ENCODE measurements around the gene PAQR7.

PAQR7 gene

DNA sequence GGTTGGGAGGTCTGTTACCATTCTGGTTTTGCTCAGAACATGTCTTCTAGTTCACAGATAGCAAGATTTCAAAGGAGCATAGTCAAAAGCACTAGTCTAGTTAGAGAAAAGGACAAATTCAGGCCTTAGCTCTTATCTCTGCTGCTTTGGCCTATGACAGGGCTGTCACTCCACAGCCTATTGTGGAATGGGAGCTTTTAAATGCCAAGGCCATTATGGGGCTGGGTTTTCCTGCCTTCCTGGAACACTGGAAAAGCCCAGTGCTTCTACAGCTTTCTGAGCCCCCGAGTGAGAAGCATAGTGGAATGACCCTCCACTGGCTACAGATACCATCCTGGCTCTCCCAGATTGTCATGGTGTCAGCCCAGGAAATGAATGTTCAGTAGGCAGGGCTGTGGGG is 46.5 kb downstream of the PAQR7 start:
- H3K4me3 ChIP-seq (replicated peaks; ENCODE audit: low read depth, low read length) = no peak overlapping the region
- TF ChIP-seq, protein P1, sequence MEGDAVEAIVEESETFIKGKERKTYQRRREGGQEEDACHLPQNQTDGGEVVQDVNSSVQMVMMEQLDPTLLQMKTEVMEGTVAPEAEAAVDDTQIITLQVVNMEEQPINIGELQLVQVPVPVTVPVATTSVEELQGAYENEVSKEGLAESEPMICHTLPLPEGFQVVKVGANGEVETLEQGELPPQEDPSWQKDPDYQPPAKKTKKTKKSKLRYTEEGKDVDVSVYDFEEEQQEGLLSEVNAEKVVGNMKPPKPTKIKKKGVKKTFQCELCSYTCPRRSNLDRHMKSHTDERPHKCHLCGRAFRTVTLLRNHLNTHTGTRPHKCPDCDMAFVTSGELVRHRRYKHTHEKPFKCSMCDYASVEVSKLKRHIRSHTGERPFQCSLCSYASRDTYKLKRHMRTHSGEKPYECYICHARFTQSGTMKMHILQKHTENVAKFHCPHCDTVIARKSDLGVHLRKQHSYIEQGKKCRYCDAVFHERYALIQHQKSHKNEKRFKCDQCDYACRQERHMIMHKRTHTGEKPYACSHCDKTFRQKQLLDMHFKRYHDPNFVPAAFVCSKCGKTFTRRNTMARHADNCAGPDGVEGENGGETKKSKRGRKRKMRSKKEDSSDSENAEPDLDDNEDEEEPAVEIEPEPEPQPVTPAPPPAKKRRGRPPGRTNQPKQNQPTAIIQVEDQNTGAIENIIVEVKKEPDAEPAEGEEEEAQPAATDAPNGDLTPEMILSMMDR (IDR thresholded peaks at IDR 0.05; ENCODE audit: low read length, missing control alignments) = no peak
- no peak for DNase-seq (ENCODE audit: low read depth)

DNA sequence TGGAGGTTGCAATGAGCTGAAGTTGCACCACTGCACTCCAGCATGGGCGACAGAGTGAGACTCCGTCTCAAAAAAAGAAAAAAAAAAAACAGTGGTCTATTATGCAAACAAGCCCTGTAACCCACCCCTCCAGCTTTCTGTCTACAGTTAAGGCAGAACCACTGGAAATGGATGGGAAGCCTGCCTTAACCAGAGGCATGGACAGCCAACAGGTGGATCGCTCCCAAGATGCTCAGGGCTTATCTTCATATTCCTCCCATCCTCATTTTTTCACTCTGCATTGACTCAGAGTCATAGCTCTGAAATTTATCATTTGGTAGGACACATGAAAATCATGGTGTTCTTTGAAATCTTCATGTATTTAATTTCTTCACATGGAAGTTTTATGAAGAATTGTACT is 47.0 kb downstream of the PAQR7 start:
- TF ChIP-seq, protein P1 (IDR thresholded peaks at IDR 0.05; ENCODE audit: low read length, missing control alignments) = no peak
- H3K4me3 ChIP-seq (replicated peaks; ENCODE audit: low read depth, low read length) = no peak overlapping the region
- DNase-seq (ENCODE audit: low read depth) = no peak

DNA sequence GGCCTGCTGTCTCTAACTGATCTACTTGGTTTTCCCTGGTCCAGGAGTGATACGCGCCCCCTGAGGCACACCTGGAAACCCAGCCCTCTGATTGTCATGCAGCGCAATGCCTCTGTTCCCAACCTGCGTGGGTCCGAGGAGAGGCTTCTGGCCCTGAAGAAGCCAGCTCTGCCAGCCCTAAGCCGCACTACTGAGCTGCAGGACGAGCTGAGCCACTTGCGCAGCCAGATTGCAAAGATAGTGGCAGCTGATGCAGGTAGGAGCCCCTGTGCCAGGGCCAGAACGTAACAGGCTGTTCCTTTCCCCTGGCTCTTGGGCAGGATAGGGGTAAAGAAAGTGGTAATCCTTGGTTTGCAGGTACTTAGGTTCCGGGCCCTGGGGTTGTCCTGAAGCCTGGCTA is 48.9 kb downstream of the PAQR7 start:
- no peak overlapping the region for H3K4me3 ChIP-seq (replicated peaks; ENCODE audit: low read depth, low read length)
- DNase-seq (ENCODE audit: low read depth) = no peak
- TF ChIP-seq, protein P1 (IDR thresholded peaks at IDR 0.05; ENCODE audit: low read length, missing control alignments) = no peak

DNA sequence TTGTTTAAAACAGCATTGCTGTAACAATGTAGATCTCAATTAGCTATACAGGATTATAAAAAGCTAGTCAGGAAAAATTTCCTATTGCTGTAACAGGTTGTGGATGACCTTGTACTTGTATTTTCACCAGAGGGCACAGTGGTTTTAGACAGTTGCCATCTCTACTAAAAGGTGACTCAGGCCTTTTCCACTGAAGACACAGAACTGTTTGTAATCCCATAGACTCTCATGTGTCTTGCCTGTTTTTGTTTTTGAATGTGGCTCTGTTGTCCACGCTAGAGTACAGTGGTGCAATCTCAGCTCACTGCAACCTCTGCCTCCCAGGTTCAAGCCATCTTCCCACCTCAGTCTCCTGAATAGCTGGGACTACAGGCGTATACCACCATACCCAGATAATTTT is 49.9 kb downstream of the PAQR7 start:
- no peak for DNase-seq (ENCODE audit: low read depth)
- TF ChIP-seq, protein P1 (IDR thresholded peaks at IDR 0.05; ENCODE audit: low read length, missing control alignments) = no peak
- H3K4me3 ChIP-seq (replicated peaks; ENCODE audit: low read depth, low read length) = no peak overlapping the region

DNA sequence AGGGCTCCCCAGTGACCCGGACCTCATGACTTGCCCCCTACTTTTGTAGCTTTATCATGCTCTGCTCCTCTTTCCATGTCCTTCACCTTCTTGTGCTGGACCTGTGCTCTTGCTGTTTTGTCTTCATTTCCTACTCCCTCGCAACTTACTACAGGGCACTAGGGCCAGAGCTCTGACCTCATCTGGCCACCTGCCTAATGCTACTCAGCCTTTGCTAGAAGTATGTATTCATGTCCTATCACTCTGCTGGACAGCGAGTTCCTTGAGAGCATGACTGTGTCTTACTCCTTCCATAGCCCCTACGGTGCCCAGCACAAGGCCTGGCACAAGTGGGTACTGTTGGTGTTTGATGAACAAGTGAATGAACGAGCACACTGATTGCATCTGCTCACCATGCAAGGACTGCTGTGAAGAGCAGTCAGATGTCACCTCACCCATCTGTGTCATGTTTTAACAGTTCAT is 53.8 kb downstream of the PAQR7 start:
- TF ChIP-seq, protein P1 (IDR thresholded peaks at IDR 0.05; ENCODE audit: low read length, missing control alignments) = no peak
- peak; percentile 53 for DNase-seq (ENCODE audit: low read depth)
- H3K4me3 ChIP-seq (replicated peaks; ENCODE audit: low read depth, low read length) = no peak overlapping the region

DNA sequence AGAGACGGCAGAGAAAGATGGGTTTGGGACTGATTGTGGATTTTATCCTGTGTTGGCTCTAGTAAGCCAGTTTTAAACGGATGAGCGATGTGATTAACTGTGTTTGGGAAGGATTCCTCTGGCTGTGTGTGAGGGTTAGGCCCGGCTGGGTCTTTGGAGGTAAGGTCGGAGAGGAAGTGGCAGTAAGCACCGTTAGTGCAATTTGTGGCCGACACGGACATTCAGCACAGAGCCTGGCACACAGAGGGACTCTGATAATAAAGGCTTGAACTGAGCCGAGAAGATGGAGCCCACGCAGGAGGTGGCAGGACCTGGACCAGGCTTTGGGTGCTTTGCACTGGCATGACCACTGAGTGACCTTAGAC is 54.4 kb downstream of the PAQR7 start:
- DNase-seq (ENCODE audit: low read depth) = no peak
- TF ChIP-seq, protein P1 (IDR thresholded peaks at IDR 0.05; ENCODE audit: low read length, missing control alignments) = no peak
- peak overlapping the region; percentile 90 for H3K4me3 ChIP-seq (replicated peaks; ENCODE audit: low read depth, low read length)

DNA sequence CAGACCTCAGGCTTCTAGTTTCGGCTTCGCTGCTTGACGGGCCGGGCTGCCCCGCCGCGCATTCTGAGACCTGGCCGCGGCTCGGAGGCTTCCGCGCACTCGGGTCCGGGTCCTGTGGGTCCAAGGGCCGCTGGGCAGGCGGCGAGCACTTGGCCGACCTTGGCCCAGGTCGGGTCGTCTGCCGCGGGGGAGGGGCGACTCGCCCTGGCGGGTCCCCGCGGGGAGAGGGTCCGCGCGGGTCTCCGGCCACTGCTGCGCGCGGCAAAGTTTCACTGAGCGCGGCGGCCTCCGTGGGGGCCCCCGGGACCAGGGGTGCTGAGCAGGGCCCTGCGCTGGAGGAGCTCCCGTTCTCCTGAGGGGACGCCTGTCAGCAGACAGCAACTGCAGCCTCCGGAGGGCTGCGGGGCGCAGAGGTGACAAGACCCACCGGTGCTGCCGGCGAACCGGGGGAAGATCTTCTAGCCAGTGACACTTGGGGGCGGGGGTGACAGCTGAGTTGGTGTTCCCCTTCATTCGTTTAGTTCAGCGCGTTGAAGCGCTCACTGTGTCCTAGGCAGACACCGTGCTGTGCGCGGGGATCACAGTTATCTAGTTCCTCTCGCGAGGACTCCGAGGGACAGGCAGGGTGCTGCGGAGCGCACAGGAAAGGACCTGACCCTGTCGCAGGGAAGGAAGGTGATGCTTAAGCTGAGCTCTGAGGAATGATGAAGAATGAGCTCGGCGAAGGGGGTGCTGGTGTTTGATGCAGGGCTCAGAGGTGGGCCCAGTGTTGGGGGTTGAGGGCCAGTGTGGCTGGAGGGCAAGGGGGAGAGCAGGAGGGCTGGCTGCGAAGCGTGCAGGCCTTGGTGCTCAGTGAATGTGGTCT is 55.0 kb downstream of the PAQR7 start:
- peak; percentile 59 for DNase-seq (ENCODE audit: low read depth)
- peak overlapping the region; percentile 90 for H3K4me3 ChIP-seq (replicated peaks; ENCODE audit: low read depth, low read length)
- TF ChIP-seq, protein P1 (IDR thresholded peaks at IDR 0.05; ENCODE audit: low read length, missing control alignments) = no peak
